CD1c-positive myeloid dendritic cell (primary cell): Measurements from ENCODE around the gene TRAF3.
A peak's percentile ranks its signal among the peaks of the same experiment; 100 is the strongest.
"Not testable (repeated sequence)": the region's sequence is repeated elsewhere in the genome, so short reads cannot be mapped to it uniquely, and the experiment has no call there.

Source experiments
- DNase-seq: peaks from one replicate; pipeline ENCODE4 v3.0.0-alpha.2; 2016; ENCODE audit errors: extremely low spot score

TRAF3 gene

DNA sequence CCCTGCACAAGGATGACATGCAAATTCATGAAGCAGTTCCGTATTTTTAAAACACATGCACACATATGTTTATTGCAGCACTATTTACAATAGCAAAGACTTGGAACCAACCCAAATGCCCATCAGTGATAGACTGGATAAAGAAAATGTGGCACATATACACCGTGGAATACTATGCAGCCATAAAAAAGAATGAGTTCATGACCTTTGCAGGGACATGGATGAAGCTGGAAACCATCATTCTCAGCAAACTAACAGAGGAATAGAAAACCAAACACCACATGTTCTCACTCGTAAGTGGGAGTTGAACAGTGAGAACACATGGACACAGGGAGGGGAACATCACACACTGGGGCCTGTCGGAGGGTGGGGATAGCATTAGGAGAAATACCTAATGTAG is 88.7 kb downstream of the TRAF3 start:
- DNase-seq = not testable (repeated sequence)

DNA sequence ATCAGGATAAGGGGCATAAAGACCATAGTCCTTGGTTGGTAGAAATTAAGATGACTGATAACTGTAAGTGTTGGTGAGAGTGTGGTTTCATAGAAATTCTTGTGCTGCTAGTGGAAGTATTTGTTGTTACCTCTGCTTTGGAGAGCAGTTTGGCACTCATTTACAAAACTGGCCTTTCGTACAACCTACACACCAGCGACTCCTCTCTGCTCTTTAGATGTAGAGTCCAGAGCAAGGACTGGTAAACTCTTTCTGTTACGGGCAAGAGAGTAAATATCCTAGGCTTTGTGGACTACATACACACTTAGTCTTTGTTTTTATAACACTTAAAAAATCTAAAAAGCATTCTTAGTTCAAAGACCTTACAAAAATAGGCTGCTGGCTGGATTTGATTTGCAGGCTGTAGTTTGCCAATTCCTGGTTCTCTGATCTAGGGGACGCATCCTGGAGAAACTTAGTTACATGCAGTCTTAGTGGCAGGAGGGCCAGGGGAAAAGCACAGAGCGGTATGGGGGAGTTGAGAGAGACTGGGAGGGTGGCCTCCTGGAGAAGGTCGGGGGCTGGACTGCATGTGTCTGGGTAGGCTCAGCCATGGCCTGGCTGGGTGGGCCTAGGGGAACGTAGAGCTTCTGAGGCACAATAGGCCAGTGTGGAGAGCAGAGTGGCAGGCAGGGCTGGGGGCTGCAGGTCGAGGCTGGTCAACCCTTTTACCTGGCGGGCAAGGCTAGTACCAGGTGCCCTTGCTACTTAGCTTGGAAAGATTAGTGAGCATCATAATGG is 89.9 kb downstream of the TRAF3 start:
- no peak for DNase-seq

- no peak for DNase-seq
Observed at GRCh38 chr14:102867826-102868580, 90.8 kb downstream of the TRAF3 start.

- DNase-seq = peak; percentile 15
Observed at GRCh38 chr14:102868956-102869547, 91.8 kb downstream of the TRAF3 start.

- no peak for DNase-seq
Observed at GRCh38 chr14:102870246-102870645, 93.0 kb downstream of the TRAF3 start.

DNA sequence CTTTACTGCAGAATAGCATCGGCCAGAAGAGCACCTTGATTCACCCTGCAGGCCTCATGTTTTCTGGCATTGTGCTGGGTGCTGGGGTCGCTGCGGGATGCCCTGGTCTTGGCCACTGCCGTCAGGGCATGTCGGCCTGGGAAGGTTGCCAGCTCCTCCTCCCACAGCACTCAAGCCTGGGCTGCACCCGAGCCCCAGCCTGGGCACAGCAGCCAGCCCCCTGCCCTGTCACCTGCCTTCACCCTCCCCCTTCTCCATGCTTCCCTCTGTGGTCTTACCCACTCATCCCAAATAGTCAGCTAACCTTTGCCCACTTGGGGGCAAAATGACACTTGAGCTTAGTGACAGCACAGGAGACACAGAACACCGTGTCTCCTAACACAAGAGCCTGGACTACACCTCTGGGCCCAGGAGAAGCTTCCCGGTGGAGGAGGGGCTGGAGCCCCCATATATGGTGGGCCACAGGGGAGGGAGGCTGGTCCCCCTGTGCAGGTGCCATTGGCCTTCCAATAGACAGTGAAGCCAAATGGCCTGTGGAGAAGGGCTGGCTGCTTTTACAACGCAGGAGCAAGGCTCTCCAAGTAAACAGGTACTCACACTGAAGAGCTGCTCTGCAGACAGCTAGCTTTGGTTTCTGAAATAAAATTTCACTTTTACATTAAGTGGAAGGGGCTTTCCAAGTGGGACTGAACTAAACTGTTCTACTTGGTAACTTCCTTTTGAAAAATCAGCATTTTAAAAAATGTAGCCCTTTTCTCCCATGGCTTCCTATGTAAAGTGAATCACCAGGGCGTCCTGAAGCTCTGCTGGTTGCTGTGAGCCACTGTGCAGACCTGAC is 94.0 kb downstream of the TRAF3 start:
- no peak for DNase-seq

- DNase-seq = no peak
Observed at GRCh38 chr14:102872020-102872419, 94.8 kb downstream of the TRAF3 start.

DNA sequence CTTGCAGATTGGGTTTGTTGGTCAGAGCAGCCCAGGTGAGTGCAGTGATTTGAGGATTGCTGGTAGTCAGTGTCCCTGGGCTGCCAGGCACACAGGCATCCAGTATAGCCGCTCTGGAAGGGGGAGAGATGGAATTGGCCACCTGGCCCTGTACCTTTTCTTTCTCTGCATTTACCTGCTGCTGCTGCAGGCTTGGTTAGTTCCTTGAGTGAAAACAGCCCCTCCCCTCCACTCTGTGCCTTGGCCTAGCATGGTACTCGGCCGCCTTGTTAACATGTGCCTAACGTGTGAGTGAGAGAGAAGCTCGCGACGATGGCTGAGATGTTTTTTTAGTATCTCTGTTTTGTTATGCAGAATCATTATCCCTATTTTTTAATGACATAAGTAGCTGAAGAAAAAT is 95.9 kb downstream of the TRAF3 start:
- no peak for DNase-seq

GRCh38 chr14:102873546-102874061 is 96.4 kb downstream of the TRAF3 start:
- no peak for DNase-seq

DNA sequence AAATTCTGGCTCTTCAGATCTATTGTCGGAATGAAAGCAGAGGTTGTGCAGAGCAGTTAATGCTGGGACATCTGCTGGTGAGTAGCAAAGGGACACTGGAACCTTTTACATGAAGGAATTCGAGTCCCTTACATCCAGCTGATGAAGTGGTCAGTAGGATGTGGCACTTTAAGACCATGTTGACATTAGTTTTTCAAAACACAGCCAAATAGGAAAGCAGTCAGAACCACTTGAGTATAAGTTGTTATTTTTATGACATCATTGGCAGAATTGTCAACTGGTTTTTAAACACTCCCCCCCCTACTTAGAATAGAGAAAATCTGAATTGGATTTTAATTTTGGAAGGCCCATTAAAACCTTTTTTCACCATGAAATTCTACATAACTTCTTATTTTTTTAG is 98.4 kb downstream of the TRAF3 start:
- no peak for DNase-seq

GRCh38 chr14:102877511-102877910 is 100.3 kb downstream of the TRAF3 start:
- DNase-seq = not testable (repeated sequence)

- DNase-seq = no peak
Observed at GRCh38 chr14:102878174-102878969, 101.1 kb downstream of the TRAF3 start.

GRCh38 chr14:102878970-102879460 is 101.8 kb downstream of the TRAF3 start:
- no peak for DNase-seq

DNA sequence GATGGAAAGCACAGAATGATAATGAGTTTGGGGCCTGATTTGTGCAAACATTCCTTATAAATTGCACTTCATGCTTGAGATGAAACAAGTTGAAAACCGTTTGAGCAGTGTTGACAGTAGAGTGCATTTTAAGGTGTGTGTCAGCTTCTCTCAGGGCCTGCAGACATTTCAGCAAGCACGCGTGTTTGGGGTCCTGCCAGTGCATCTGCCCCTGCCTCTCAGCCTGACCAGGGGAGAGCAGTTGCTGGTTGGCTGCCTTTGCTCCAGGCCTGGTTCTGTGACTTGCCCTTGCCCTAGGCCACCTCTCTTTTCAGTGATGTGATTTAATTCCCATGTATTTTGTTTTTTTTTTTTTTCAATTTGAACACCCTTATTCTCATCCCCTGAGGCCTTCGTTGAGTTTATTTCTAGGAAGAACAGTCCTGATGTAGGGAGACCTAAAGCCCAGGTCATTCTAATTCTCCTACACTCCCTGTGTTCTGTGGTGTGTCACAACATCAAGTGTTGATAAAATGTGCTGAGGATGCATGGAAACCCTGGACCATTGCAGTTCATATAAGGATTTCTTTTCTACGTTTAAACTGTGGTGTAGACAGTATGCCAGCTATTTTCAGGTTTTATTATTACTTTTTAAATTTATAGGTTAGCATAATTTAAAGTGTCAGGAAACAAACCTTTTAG is 105.1 kb downstream of the TRAF3 start:
- no peak for DNase-seq

- no peak for DNase-seq
Observed at GRCh38 chr14:102883089-102883541, 105.9 kb downstream of the TRAF3 start.

GRCh38 chr14:102883554-102883953 is 106.3 kb downstream of the TRAF3 start:
- no peak for DNase-seq

- no peak for DNase-seq
Observed at GRCh38 chr14:102885737-102886447, 108.6 kb downstream of the TRAF3 start.

GRCh38 chr14:102888748-102889147 is 111.5 kb downstream of the TRAF3 start:
- no peak for DNase-seq

GRCh38 chr14:102889615-102890014 is 112.4 kb downstream of the TRAF3 start:
- no peak for DNase-seq
